GM18909 (cell line): Measurements from ENCODE around the gene SCAPER.
"Not testable (repeated sequence)": the region's sequence is repeated elsewhere in the genome, so short reads cannot be mapped to it uniquely, and the experiment has no call there.

Source experiments
- ATAC-seq: cut with Tn5 transposase; IDR thresholded peaks from one replicate; pipeline ENCODE4 v1.9.1; 2021; ENCODE audit warnings: mild to moderate bottlenecking; ENCODE audit not compliant: unreplicated experiment, poor library complexity

The SCAPER gene

DNA sequence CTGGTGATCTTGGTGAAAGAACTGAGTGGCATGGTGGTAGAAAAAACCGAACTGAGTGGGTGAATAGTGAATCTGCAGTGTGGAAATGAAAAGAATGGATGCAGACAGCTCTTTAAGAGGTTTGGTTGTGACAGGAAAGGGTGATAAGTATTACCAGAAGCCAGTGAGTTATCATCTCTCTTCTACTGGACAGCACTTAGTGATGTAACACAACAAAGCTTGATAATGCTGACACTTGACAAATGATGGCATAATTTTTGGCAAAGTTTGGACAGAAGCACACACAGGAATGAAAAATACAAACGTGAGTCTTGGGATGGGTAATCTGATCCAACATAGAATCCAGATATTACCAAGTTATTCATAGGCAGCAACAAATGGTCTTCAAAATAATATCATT is 456.4 kb downstream of the SCAPER start:
- ATAC-seq = no peak

DNA sequence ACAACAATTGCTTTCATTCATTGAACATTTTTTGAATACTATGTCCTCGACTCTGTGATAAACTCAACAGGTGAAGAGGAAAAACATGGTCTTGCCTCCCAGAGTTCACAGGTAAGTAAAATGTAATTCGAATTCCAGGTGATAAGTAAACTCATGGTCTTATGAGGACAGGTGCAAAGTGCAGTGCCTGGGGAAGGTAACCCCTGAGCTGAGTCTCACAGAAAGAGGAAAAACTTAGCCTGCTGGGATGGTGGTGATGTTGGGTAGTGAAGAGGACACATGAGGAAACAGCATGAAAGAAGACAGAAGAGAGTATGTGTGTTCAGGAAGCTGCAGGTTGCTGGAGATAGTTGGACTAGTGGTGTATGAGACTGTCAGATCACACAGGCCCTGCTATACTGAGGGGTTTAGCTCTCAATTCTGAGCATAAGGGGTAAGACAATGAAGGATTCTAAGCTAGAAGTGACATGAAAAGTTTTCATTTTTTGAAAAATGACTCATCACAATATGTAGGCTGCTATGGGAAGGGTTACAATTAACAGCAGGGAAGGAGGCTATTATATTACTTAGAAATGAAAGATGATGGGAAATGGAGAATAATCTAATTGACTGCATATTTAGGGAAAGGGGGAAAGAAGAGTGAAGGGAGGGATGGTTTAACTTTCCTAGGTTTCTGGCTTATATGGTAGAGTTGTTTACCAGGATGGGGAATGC is 457.3 kb downstream of the SCAPER start:
- no peak for ATAC-seq

DNA sequence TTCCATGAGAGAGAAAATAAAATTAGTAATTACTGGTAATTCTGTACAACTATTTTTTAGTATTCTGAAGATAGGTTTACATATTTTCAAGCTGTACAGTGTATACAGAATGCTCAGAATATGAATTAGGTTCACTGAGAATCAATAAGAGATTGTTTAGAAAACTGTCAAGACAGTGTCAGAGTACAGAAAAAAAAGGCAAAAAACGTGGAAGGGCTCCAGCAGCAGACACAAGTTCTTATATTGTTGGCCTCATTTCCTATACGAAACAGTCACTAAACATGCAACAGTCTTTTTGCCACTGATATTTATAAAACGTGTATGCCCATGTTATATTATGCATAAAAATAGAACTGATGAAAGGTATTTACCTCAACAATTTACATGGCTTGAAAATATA is 464.7 kb downstream of the SCAPER start:
- ATAC-seq = no peak

DNA sequence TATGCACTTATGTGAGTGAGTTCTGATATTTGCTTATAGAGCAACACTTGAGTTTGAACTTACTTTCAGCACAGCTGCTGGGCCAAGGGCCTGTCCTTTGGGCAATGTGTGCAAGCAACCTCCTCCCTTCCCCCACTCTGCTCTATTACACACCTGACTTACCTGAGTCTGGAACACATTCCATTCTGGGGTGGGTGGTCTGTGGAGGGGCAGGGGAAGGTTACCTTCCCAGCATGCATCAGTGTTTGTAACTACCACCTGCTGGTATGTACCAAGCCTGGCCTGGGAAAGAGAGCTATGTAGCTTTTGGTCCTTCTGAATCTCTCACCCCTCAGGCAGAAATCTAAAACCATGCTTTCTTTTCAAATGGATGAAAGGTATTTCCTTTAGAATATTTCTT is 465.6 kb downstream of the SCAPER start:
- no peak for ATAC-seq

DNA sequence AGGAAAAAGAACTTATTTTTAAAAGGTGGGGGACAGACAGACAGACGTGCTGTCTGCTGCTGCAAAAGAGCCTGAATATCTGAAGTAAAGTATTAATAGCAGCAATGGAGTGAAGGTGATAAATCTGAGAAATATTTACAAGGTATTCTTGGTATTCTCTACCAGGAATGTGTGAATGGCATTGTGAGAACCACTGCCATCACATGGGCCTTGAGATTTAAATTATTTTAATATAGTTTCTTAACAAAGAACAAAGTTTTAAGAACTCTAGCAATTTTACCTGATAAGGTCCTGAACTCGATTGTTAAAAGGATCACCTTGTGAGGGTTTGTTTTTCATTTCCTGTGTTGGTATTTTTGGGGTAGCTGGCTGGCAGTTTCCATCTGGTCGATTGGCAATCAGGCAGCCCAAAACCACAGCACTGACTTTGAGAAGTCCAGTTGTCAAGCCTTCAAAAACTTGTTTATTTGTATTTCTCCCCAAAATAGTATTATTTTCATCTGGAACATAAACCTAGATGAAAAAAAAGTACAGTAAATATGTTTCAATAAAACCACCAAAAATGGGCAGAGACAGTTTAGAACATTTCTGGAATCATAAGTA is 471.2 kb downstream of the SCAPER start:
- ATAC-seq = no peak

DNA sequence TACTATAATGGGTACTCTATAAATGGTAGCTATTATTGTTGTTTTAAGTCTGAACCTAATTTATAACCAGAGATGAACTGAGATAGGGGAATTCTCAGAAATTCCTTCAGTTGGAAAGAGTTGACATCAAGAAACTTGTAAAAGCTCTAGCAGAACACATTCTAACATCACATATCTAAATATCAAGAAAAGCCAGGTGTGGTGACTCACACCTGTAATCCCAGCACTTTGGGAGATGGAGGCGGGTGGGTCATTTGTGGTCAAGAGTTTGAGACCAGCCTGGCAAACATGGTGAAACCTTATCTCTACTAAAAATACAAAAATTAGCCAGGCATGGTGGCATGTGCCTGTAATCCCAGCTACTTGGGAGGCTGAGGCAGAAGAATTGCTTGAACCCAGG is 472.1 kb downstream of the SCAPER start:
- not testable (repeated sequence) for ATAC-seq

DNA sequence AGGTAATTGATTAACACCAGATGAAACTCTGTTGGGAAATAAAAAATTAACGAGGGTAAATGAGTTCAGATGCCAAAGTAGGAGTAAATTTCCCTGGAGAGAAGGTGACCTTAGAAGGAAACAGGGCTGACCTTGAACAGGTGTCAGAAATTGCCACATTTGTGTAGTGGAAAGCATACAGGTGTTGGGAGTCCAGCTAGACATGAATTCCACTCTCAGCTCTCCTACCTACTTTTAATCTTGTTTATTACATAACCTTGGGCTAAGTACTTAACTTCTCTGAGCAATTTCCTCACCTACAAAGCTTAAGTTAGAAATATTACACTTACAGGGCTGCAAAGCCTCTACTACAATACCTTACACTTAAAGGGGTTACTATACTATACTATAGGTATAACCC is 472.5 kb downstream of the SCAPER start:
- no peak for ATAC-seq

DNA sequence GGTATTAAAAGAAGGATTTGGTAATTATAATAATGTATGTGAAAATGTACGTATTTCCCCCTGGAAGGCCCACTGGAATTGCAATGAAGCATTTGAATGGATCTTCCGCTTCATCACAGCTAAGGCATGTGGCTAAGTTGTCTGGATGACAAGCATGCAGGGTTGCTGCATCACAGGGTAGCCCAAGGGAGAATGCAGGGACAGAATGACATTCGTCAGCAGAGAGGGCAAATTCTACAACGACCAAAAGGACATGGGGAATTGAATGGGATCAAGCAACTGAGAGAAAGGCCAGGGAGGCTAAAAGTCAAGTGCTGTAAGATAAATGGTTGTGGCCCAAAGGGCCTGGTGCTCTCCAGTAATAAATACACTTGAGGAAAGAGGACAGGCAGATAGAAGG is 473.2 kb downstream of the SCAPER start:
- ATAC-seq = no peak

DNA sequence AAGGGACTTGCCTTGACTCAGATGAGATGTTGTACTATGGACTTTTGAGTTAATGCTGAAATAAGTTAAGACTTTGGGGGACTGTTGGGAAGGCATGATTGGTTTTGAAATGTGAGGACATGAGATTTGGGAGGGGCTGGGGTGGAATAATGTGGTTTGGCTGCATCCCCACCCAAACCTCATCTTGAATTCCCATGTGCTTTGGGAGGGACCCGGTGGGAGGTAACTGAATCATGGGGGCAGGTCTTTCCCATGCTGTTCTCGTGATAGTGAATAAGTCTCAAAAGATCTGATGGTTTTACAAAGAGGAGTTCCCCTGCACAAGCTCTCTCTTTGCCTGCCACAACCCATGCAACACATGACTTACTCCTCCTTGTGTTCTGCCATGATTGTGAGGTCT is 474.4 kb downstream of the SCAPER start:
- not testable (repeated sequence) for ATAC-seq

DNA sequence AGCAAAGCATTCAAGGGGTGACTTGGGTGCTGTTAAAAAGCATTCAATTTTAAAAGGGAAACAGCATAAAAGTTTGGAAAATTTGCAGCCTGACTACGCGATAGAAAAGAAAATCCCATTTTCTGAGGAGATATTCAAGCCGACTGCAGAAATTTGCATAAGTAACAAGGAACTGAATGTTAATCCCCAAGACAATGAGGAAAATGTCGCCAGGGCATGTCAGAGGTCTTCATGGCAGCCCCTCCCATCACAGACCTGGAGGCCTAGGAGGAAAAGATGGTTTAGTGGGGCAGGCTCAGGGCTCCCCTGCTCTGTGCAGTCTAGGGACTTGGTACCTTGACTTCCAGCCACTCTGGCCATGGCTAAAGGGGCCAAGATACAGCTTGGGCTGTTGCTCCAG is 475.5 kb downstream of the SCAPER start:
- no peak for ATAC-seq

DNA sequence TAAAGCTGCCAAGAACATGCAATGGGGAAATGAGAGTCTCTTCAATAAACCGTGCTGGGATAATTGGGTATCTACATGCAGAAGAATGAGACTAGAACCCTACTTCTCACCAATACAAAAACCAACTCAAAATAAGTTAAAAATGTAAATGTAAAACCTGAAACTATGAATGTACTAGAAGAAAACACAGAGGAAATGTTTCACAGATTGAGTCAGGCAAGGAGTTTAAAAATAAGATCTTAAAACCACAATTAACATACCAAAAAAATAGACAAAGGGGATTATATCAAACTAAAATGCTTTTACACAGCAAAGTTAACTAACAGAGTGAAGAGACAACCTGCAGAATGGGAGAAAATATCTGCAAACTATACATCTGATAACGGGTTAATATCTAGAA is 478.2 kb downstream of the SCAPER start:
- ATAC-seq = no peak

DNA sequence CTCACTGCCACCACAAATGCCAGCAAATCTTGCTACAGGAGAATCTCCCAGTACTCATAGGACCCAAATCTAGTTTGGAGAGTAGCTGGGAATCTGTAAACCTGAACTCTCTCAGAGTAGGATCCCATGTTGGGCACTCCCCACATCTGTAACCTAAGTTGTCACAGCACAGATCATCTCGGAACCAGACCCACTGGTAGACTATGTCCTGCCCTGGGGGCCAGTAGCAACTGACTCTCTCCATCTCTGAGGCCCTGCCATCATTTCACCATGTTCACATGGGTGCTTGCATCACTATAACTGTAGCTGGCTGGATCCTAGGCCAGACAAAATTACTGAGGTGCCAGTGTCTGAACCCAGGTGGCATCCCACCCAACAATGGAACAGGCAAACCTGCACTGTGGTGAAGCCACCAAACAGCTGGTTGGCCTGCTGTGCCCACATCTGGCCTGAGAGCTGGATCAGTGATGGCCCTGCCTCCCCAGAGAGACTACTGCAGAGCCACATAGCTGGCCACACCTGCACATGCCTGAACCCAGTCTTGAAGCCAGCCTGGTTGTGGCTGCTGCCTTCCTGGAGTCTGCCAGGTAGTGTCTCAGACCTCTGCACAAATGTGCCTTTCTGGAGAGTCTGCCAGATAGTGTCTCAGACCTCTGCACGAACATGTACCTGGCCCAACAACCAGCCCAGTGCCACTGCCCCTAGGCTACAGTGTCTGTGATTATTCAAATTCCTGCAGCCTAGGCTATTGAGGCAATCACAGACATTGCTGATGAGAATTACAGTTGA is 486.6 kb downstream of the SCAPER start:
- no peak for ATAC-seq

DNA sequence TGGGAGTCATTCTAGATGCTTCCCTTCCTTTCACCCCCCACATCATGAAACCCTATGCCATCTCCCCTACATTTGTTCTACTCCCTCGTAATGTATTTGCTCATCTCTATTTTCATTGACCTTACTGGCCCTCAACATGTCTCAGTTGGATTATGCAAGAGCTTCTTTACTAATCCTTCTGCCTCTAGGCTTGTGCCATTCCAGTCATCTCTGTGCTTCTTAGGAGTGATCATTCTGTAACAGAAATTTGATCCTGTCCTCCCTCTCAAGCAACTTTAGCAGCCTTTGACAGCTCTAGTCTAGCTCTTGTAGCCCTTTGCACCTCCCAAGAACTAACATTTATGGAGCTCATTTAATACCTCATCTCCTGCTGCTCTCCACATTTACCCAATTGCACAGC is 503.9 kb downstream of the SCAPER start:
- ATAC-seq = no peak

DNA sequence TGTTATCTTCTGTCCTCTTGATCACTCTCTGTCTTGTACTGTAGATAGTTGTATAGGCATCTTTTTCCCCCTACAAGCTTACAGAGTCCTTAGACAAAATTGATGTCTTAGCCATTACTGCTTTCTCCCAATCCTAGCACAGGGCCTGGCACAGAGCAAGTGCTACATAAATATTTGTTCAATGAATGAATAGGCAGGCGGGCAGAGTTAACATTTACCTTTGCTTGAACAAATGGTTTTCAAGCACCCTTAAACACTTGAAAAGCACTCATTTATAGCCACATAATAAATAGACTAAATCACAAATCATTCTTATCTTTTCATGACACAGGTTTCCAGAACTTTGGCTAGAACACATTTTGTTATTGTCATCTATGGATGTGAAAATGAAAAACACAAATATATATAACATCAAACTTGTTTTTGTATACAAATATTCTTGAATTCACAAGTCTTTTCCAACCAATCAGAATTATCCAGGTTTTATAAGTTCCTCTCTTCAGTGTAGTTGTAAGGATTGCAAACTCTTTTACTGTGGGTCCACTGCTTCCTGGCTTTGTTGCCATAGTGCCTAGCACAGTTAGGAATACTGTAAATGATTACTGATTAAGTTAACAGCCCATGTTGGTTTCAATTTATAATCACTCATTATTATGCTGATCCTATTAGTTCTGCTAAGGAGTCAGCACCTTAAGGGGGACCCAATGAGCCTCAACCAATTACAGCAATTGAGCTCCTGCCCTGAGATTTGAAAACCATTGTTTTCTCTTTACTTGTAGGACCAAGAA is 506.6 kb downstream of the SCAPER start:
- ATAC-seq = no peak

DNA sequence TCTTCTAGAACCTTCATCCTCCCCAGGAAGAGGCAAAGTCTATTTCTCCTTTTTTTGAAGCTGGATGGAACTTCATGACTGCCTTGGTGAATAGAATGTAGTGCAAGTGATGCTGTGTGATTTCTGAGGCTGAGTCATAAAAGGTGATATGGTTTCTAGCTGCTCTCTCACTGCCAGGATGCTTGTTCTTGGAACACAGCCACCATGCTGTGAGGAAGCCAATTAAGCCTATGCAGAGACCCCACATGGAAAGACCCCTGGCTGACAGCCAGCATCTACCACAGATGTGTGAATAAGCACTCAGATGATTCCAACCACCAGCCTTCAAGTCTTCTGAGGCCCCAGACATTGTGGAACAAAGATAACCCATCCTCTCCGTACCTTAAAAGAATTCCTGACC is 511.5 kb downstream of the SCAPER start:
- ATAC-seq = no peak

DNA sequence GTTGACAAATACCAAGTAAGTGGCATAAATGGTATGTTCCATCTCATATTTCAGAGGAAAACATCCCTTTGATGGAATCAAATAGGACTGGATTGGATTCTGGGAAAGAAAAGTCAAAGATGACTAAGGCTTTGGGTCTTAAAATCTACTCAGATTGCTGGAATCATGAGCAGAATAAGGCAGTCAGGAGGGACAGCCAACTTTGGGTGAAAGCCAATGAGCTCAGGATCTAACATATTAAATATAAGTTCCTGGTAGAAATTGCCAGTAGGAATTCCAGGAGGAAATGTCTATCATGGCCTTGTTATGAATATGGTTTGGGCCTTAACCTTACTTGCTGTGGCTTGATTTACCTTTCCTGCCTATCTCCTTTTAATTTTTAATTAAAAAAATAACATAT is 513.3 kb downstream of the SCAPER start:
- ATAC-seq = no peak

DNA sequence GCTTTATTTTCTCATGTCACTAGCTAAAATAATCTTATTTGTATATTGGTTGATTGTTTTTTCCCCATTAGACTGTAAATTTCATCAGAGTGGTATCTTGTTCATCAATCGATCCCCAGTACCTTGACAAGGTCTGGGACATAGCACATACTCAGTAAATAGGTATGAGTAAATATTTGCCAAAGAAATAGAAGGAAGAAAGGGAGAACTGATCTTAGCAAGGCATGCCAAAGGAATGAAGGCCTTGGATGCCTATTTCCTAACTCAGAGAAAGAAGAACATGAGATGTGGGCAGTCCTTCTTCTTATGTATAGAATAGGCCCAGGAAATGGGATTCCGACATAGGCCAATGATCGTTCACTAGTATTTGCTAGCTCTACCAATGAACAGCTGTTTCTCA is 513.8 kb downstream of the SCAPER start:
- ATAC-seq = no peak

DNA sequence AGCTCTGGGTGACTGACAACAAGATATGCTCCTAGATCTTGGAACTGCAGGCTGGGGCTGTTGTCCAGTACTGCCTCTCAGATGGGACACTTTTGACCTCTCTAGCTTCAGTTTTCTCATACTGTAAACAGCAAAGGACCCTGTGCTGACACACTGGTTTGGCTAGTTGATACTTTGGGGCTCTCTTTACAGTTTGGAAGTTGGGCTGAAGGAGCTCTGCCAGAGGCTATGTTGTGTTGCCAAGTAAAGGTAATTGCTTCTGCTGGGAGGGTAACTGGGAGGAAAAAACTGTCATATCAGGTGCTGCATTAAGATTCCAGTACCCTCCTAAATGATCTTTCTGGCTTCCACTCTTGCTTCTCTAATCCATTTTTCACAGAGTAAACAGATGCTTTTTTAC is 514.6 kb downstream of the SCAPER start:
- no peak for ATAC-seq

DNA sequence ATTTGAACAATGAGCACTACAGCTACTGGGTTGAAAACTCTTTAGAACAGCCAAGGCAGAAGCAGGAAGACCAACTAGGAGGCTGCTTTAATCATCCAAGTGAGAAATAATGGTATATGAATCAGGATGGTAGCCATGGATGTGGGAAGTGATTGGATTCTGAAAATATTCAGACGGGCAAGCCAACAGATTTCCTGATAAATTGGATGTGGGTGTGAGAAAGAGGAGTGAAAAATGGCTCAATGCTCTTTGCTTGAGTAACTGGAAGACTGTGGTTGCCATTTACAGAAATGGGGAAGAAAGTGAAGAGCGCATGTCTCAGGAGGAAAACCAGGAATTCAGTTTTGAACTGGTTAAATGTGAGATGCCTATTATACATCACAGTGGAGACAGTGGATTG is 518.2 kb downstream of the SCAPER start:
- ATAC-seq = no peak

DNA sequence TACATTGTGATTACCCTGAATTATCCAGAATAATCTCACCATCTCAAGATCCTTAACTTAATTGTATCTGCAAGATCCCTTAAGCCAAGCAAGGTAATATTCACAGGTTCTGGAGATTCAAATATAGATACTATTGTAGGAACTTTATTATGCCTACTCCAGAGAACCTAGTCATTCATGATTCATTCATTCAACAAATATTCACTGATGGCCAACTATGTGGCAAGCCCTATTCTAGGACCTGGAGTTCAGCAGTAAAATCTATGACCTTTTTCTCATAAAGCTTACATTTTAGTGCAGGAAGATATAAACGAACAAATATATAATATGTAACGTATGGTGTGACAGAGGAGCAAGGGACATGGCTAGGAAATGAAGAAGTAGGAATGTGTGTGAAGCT is 519.0 kb downstream of the SCAPER start:
- no peak for ATAC-seq

DNA sequence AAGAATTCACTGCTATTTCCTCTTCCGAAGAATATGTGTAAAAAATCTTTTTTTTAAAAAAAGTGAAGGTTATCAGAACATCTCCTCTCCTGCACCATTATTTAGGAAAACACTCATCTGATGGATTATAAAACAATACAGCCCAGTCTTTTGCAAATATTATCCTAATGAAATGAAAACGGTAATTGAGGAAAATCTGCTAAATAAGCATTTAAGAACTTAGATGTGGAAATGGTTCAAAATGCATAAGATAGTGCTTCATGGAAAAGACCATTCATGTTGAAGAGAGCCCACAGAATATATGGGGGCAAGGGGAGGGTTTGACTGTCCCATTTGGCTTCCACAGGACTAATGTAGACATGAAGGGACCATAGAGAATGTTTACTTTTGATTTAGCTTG is 520.7 kb downstream of the SCAPER start:
- ATAC-seq = no peak
